Pancreas (tissue), 10 donors: ENCODE results near the gene ZNF775. TPM values are rescaled to one million over a fixed set of nuclear protein-coding genes. Genes with fewer than 3 reads are reported as not detected.

ENCODE experiments used
- ATAC-seq, 4 donors: fragments of 200-7000 bp; cut with Tn5 transposase; one replicate each; pipeline versions ENCODE4 v1.8.0 to v1.9.1; 2020; ENCODE audit warnings: mild to moderate bottlenecking in 4 of 4, moderate library complexity in 4 of 4
- DNase-seq, 6 donors: peaks; one replicate each; pipeline ENCODE4 v3.0.0-alpha.2; 2020
- FAIRE-seq: peaks from 2 replicates; lab custom pipeline; 2012; peaks lifted over from hg19 to GRCh38; lab: Jason Lieb, UNC
- H3K27ac ChIP-seq, 4 donors: fragments of 200-600 bp; sonication (generic); 1 replicate in 3 of 4; 2 replicates in 1 of 4; pipeline versions ENCODE4 v1.5.0 to v1.8.0; 2020
- H3K27me3 ChIP-seq, 4 donors: fragments of 200-600 bp; one replicate each; pipeline ENCODE4 v1.8.0; 2021
- H3K36me3 ChIP-seq, 3 donors: fragments of 200-600 bp; sonication (generic) in 1 of 3; one replicate each; pipeline versions ENCODE4 v1.5.0 to v1.8.0; 2020 to 2021
- H3K4me1 ChIP-seq, 3 donors: fragments of 200-600 bp; one replicate each; pipeline ENCODE4 v1.8.0; 2021
- H3K4me3 ChIP-seq, 4 donors: fragments of 200-600 bp; sonication (generic) in 2 of 4; one replicate each; pipeline versions ENCODE4 v1.5.0 to v1.8.0; 2020 to 2021
- H3K9me3 ChIP-seq, 4 donors: fragments of 200-600 bp; one replicate each; pipeline ENCODE4 v1.8.0; 2021
- WGBS, 2 donors: extraction: QIAGEN DNeasy Blood & Tissue Kit; methylation state at CpG; one replicate each; pipeline ENCODE4 v1.1.7; 2013; 5-methylcytosine and 5-hydroxymethylcytosine counted together
- intact Hi-C, 3 donors: fragments of 100-400 bp; cut with DNase I; formaldehyde crosslinking; loops; one replicate each; pipeline versions ENCODE4 v1.11.1 to v1.14.2; 2022
- polyA plus RNA-seq, 2 donors: library from polyadenylated mRNA; stranded (reverse); fragments of 200-250 nt; gene quantifications; one replicate each; pipeline ENCODE4 v1.2.3, GENCODE V29; 2013
- total RNA-seq, 6 donors: library from RNA; stranded (reverse); fragmentation: NEBNext Ultra II Directional in 4 of 6; extraction: Animal tissue kit (Norgen Biotek cat#: 25700) in 4 of 6; gene quantifications; one replicate each; pipeline versions ENCODE4 v1.2.1 to v1.2.4, GENCODE V29; 2021 to 2023
- TF ChIP-seq, protein P1 (sequence below), 4 donors: fragments of 200-600 bp; sonication (generic) in 3 of 4; IDR thresholded peaks; one replicate each; pipeline versions ENCODE4 v1.5.0 to v1.8.0; 2021; ENCODE audit warnings: antibody characterized with exemption in 4 of 4
- donor health status: healthy with polysubstance abuse.
- donor health status: DM: no; HTN: no; CAD: no; lungs with moderate emphysema.
- donor health status: DM: no; HTN: no; CAD: no.
- donor health status: control.
- donor health status: control.
- donor health status: Bipolar disorder and iron deficiency.
- donor health status: DM: yes; HTN: yes; CAD: no.
- donor health status: DM: no; HTN: no; CAD: no.
- donor health status: DM: no; HTN: no; CAD: no.
- donor health status: DM: yes; HTN: yes; CAD: no.

ZNF775 gene
- total and polyA plus RNA-seq, 8 donors = 2.0 to 7.4 (median 2.9) TPM

DNA sequence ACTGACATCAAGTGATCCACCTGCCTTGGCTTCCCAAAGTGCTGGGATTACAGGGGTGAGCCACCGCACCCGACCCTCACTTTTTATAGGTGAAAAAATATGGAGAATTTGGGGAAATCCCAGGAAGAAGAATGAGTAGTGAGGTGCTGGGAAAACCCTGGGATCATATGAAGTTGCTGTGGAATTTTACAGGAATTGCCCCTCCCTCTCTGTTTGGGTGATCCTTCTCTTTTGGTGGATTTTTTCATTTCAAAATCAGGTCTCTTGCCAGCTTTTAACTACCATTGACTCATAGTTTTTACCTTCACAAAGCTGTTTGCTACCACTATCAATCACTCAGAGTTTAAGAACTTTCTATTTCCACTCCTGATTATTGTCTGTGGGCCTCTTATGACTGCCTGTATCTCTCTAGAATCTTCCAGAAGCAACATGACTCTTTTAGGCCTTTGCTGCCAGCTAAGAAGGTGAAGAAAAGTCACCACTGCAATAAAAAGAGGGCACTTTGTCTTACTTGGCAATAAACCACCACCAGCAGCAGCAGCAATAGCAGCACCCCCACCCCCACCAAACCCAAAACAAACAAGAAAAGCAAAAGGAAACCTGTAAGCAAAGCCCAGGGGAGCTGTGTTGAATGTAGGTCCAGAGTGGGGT is 67.3 kb downstream of the ZNF775 start:
- ATAC-seq (no peak), DNase-seq (no peak), FAIRE-seq (no peak)
- 84 to 86% methylated on average over 2 of the region's 2 CpGs for WGBS, 2 donors
- H3K36me3 ChIP-seq = no peaks in the 10 kb centered on the region
- TF ChIP-seq, protein P1, sequence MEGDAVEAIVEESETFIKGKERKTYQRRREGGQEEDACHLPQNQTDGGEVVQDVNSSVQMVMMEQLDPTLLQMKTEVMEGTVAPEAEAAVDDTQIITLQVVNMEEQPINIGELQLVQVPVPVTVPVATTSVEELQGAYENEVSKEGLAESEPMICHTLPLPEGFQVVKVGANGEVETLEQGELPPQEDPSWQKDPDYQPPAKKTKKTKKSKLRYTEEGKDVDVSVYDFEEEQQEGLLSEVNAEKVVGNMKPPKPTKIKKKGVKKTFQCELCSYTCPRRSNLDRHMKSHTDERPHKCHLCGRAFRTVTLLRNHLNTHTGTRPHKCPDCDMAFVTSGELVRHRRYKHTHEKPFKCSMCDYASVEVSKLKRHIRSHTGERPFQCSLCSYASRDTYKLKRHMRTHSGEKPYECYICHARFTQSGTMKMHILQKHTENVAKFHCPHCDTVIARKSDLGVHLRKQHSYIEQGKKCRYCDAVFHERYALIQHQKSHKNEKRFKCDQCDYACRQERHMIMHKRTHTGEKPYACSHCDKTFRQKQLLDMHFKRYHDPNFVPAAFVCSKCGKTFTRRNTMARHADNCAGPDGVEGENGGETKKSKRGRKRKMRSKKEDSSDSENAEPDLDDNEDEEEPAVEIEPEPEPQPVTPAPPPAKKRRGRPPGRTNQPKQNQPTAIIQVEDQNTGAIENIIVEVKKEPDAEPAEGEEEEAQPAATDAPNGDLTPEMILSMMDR (IDR thresholded peaks at IDR 0.05) = no peak
- H3K4me3 ChIP-seq = no peak overlapping the region
- no peaks in the 10 kb centered on the region for H3K9me3 ChIP-seq
- H3K27ac ChIP-seq = no peak overlapping the region
- H3K4me1 ChIP-seq = peaks cover 0 to 6% (median 0%) of the 10 kb centered on the region in 3 donors
- intact Hi-C loops = no loop called here
- no peaks in the 10 kb centered on the region for H3K27me3 ChIP-seq

Other genes starting within 250 kb of the ZNF775 start
- gene LRRC61, start 56.0 kb upstream of the ZNF775 start, total RNA-seq = 10 to 100 TPM in 1 of 6 donors, 1 to 10 TPM in 5; 7.1 to 10.3 (median 8.8) TPM
- gene LRRC61, start 56.0 kb upstream of the ZNF775 start, polyA plus RNA-seq = 10 to 100 TPM in 1 of 2 donors, 1 to 10 TPM in 1; 7.1 to 11.2 TPM
- 10 to 100 TPM; 12.3 to 26.5 (median 17.7) TPM for gene ACTR3C, start 55.8 kb upstream of the ZNF775 start, total RNA-seq
- gene ACTR3C, start 55.8 kb upstream of the ZNF775 start, polyA plus RNA-seq = 10 to 100 TPM in 1 of 2 donors, 1 to 10 TPM in 1; 9.0 to 10.9 TPM
- 100 to 1,000 TPM; 125 to 408 (median 236) TPM for gene RARRES2, start 37.7 kb upstream of the ZNF775 start, total RNA-seq
- gene RARRES2, start 37.7 kb upstream of the ZNF775 start, polyA plus RNA-seq = 100 to 1,000 TPM; 184 to 246 TPM
- 10 to 100 TPM; 48.1 to 76.3 (median 63.2) TPM for gene REPIN1, start 10.5 kb upstream of the ZNF775 start, total RNA-seq
- 10 to 100 TPM; 57.5 to 78.8 TPM for gene REPIN1, start 10.5 kb upstream of the ZNF775 start, polyA plus RNA-seq
- gene GIMAP8, start 71.3 kb downstream of the ZNF775 start, total RNA-seq = 1 to 10 TPM in 5 of 6 donors, under 1 TPM in 1; 0.75 to 5.9 (median 1.8) TPM
- gene GIMAP8, start 71.3 kb downstream of the ZNF775 start, polyA plus RNA-seq = 1 to 10 TPM; 2.2 to 3.1 TPM
- gene GIMAP7, start 135.5 kb downstream of the ZNF775 start, total RNA-seq = 1 to 10 TPM; 1.1 to 5.8 (median 3.9) TPM
- gene GIMAP7, start 135.5 kb downstream of the ZNF775 start, polyA plus RNA-seq = 10 to 100 TPM in 1 of 2 donors, 1 to 10 TPM in 1; 8.4 to 12.3 TPM
- 10 to 100 TPM in 1 of 6 donors, 1 to 10 TPM in 5; 3.1 to 15.3 (median 4.6) TPM for gene GIMAP4, start 188.1 kb downstream of the ZNF775 start, total RNA-seq
- gene GIMAP4, start 188.1 kb downstream of the ZNF775 start, polyA plus RNA-seq = 1 to 10 TPM; 6.7 to 7.1 TPM